ENCODE data around the gene PPP2R5E. TPM values are rescaled to one million over a fixed set of nuclear protein-coding genes. Genes with fewer than 3 reads are reported as not detected.

The PPP2R5E gene
- total and polyA plus RNA-seq, 9 donors = 14.2 to 25.5 (median 20.1) TPM

DNA sequence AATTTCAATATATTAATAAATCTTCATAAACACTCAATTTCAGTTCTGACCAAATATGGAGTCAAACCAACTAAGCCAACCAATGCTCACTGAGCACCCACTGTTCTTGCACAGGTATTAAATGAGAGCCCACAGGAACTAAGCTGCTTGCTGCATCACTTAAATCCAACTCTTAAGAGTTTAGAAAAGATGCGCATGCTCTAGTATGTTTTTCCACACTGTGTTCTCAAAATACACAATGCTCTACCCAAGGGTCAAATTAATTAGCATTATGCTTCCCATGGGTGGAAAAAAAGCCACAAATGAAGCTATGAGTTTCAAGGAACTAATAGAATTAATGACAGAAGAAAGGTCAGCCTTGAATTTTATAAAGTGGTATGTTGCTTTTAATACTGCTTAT is 220.7 kb downstream of the PPP2R5E start:
- H3K9me3 ChIP-seq (replicated peaks; ENCODE audit: control insufficient read depth, low read depth, low read length) = no peaks in the 10 kb centered on the region
- no CpG with 5 or more reads among the region's 1 CpG for WGBS (ENCODE audit: insufficient coverage)
- H3K27me3 ChIP-seq (ENCODE audit: control insufficient read depth, insufficient read depth, low read length) = no peaks in the 10 kb centered on the region
- H3K4me1 ChIP-seq (ENCODE audit: control insufficient read depth, insufficient read depth, low read length) = peaks cover 2% of the 10 kb centered on the region
- H3K27ac ChIP-seq (ENCODE audit: low read length) = no peak overlapping the region
- H3K36me3 ChIP-seq (ENCODE audit: control insufficient read depth, insufficient read depth, low read length) = no peaks in the 10 kb centered on the region
- no peak overlapping the region for H3K4me3 ChIP-seq (ENCODE audit: low read length)
- no peak for DNase-seq

Other genes starting within 250 kb of the PPP2R5E start
- gene GPHB5, start 224.4 kb downstream of the PPP2R5E start, total RNA-seq = not detected
- not detected for gene GPHB5, start 224.4 kb downstream of the PPP2R5E start, polyA plus RNA-seq (ENCODE audit: insufficient read depth in 1 of 8, insufficient read length in 8 of 8, low replicate concordance in 1 of 8)
- gene WDR89, start 98.5 kb upstream of the PPP2R5E start, total RNA-seq = 18.3 TPM
- gene WDR89, start 98.5 kb upstream of the PPP2R5E start, polyA plus RNA-seq (ENCODE audit: insufficient read depth in 1 of 8, insufficient read length in 8 of 8, low replicate concordance in 1 of 8) = 10 to 100 TPM; 11.1 to 14.1 (median 12.1) TPM
- 8.8 TPM for gene SGPP1, start 184.7 kb upstream of the PPP2R5E start, total RNA-seq
- 10 to 100 TPM in 1 of 8 donors, 1 to 10 TPM in 7; 8.1 to 13.0 (median 9.0) TPM for gene SGPP1, start 184.7 kb upstream of the PPP2R5E start, polyA plus RNA-seq (ENCODE audit: insufficient read depth in 1 of 8, insufficient read length in 8 of 8, low replicate concordance in 1 of 8)